NCI-H128 (cell line): ENCODE results near the gene FBXL14.
"Not testable (repeated sequence)": the region's sequence is repeated elsewhere in the genome, so short reads cannot be mapped to it uniquely, and the experiment has no call there.

Source experiments
- DNase-seq: peaks from one replicate; lab custom pipeline; 2025; ENCODE audit not compliant: unreplicated experiment; lab: John Stamatoyannopoulos, UW

FBXL14 gene

GRCh38 chr12:1574865-1575259, 19.5 kb downstream of the FBXL14 start:
- no peak for DNase-seq

DNA sequence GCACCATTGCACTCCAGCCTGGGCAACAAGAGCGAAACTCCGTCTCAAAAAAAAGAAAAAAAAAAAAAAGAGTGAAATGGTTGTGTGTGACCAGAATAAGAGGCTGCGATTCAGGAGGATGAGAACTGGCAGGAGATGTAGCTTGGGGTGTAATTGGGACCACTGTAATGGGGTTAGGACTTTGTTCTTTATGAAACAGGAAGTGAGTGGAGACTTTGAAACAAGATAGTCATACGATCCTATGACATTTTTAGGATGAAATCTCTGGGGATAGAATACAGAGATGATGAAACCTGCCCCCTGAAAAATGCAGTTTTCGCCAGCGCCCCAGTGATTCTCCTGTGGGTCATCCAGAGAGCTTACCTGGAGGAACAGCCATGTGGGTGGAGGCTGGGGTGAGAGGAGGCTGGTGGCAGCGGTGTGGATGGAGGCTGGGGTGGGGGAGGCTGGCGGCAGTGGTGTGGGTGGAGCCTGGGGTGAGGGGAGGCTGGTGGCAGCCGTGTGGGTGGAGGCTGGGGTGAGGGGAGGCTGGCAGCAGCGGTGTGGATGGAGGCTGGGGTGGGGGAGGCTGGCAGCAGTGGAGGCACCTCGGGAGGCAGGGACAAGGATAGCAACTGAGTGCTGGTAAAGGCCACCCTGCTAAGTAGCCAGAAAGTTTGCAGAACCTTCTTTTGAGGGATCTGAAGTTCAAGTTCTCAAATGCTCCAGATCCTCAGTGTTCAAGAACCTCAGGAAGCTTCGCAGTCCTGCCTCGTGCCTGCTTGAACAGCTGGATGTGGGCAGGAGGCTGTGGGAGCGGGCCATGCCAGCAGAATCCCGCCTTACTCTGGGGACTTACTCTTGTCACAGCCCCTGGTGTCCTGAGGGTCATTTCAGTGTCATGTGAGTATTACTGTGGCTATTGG, 20.2 kb downstream of the FBXL14 start:
- DNase-seq, result no peak

DNA sequence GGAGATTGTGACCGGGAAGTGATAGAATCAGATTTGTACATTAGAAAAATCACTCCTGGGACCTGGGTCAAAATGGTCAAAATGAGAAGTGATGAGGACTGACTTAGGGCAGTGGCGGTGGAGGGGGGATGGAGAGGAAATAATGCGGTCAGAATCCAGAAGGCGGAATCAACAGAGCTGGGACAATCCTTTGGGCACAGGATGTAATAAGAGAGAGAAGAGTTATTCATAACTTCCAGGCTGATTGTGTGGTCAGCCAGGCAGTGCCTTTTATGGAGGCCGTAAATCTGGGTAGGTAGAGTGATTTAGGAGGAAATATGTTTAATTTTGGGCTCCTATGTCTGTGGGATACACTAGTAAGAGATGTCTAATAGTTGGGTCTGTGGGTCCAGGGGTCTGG, 21.6 kb downstream of the FBXL14 start:
- no peak for DNase-seq

DNA sequence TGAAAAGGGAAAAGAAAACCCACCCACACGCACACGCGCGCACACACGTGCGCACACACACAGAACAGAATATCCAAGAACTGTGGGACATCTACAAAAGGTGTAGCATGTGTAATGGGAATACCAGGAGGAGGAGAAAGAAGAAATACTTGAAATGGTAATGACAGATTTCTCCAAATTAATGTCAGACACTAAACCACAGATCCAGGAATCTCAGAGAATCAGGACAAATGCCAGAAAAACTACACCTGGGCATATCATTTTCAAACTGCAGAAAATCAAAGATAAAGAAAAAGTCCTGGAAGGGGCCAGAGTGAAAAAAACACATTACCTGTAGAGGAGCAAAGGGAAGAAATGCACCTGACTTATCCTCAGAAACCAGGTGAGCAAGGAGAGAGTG, 26.5 kb downstream of the FBXL14 start:
- no peak for DNase-seq

DNA sequence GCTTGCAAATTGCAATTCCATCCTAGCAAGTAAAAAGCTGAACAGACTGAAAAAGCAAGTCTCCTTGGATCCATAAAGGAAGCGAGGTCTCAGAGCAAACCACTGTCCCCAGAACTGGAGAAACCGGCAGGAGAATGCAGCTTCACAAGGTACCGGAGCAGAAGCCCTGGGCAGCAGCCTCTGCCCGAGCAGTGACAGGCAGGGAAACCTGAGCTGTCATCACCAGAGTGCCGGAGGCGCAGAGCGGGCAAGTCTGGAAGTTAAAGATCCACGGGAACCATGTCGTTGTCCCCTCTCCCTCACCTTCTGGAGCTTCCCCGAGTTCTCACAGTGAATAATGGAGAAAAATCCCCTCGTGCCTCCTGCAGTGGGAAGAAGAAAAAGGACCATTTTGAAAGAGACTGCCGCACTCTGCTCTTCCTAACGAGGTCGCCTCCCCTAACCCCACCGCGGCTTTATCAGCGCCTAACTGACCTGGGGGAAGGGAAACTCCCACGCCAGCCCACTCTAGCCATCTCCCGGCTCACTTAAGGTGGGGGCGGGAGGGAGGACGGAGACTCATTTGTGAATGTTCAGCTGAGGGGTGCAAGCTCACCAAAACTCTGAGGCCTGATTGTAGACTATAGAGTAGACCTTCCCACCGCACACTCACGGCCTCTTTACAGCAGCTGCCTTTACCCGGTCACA, 27.8 kb downstream of the FBXL14 start:
- no peak for DNase-seq

- no peak for DNase-seq
Observed at GRCh38 chr12:1565172-1565571, 29.2 kb downstream of the FBXL14 start.

DNA sequence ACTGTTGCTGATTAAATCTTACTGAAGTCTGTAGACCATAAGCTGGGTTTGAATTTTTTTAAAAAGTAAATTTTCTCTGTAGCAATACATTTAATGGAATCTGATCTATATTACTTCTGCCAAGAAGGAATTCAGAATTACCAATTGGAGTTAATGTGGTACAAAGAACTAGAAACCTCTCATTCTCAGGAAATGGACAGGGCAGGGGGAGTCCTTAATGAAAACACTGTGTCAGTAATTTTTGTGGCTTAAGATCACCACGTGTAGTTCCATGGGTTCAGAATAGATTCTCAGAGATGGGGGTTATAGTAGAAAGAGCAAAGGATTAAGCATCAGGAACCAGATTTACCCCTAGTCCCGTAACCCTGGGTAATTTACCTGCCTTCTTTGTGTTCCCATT, 30.3 kb downstream of the FBXL14 start:
- DNase-seq, result no peak

DNA sequence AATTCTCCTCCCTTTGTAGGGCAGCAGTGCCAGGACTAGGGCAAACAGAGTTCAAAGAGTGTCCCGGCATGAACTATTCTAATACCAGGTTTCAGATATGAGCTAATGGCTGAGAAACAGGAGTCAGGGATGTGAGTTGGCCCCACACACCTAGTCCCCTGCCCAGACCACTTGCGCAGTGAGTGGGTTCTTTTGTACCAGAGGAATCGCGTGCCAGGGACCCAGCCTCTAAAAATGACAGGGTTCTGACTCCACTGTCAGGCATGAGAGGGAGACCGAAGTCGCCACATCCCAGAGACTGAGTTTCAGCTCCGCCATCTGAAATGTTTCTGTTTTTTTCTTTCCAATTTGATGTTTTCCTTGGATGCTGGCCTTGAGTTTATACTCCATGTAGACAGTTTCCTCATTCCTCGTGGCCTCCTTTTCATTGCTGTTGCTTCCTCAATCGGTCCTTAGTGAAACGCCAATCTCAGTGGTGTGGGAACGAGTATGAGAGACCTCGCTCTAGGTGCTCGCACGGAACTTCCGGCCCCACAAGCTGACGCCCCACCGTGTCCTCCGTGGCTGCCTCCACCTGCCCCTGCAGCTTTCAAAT, 31.5 kb downstream of the FBXL14 start:
- DNase-seq, result no peak

DNA sequence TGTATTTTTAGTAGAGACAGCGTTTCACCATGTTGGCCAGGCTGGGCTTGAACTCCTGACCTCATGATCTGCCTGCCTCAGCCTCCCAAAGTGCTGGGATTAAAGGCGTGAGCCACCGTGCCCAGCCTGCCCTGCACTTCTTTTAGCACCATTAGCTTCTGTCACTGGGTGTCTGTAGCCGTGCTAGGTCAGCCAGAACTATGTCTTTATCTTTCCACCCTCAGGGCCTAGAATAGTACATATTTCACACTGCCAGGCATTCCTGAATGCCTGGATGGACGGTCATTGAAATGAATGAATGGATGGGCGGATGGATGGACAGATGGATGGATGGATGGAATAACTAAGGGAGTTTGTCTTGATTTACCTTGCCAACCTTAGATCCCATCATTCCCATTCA, 33.7 kb downstream of the FBXL14 start:
- no peak for DNase-seq

DNA sequence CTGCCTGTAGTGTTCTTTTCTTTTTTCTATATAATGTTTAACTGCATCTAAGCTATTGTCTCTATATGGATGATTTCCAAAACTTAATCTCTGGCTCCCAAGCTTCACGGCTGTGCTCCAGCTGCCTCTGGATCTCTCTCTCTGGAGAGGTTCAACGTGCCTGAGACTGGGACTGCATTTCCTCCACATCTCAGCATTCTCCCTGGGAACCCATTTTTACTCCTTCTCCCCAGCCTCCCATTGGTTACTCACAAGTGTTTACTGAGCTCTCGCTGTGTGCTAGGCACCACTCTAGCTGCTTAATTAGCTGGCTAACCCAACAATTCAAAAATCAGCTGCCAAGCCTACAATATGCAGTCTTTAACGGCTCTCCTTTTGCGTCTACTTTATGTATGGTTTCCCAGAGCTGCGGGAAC, 34.7 kb downstream of the FBXL14 start:
- peak; percentile 24 for DNase-seq

DNA sequence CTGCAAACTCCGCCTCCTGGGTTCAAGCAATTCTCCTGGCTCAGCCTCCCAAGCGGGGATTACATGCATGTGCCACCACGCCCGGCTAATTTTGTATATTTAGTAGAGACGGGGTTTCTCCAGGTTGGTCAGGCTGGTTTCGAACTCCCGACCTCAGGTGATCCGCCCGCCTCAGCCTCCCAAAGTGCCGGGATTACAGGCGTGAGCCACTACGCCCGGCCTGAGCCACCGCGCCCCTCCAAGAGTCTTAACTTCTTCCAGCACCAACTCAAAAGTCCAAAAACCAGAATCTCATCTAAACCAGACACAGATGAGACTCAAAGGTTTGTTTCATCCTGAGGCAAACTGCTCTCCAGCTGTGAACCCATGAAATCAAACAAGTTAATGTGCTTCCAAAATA, 36.3 kb downstream of the FBXL14 start:
- DNase-seq, result not testable (repeated sequence)

DNA sequence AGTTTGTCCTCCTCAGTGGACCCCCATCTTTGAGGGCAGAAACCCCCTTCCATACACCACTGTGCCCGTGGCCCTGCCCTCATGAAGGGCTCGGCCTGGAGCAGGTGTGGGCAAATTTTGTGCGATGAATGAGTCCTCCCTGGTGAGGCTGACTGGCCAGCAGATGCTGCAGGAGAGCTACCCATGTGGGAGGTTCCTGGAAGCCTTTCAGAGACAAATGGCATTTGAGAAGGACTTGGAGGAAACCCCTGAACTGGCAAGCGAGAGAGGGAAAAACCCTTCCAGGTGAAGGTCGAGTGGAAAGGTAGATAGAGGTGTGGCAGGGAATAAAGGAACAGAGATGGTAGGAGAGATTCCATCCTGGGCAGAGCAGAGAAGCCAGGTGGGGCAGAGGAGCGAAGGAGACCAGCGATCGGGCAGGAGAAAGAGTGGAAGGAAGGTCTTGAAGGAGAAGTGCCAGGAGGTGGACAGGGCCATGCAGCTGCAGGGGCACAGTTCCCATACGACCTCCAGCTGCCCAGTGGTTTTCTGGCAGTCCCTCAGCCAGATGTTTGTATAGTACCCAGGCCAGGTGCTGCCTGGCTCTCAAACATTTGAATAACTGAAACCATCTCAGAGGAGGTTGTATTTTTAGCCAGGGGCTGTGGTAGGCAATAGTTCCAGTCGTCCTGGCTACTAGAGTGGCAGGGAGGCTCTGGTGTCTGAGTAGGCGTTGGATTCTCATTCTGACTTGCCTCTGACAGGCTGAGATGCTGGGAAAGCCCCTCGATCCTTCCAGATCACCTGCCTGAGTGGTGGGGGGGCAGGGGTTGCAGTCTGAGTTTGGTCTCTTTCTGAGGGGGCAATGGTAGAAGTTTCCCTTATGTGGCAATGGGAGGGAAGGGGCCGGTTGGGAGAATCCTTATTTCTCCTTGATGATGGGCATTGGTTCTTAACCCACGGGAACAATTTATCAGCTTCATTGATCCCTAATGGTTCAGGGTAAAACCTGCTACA, 40.1 kb downstream of the FBXL14 start:
- no peak for DNase-seq

GRCh38 chr12:1553536-1553935, 40.8 kb downstream of the FBXL14 start:
- DNase-seq, result no peak

- DNase-seq, result no peak
Observed at GRCh38 chr12:1552911-1553491, 41.4 kb downstream of the FBXL14 start.

DNA sequence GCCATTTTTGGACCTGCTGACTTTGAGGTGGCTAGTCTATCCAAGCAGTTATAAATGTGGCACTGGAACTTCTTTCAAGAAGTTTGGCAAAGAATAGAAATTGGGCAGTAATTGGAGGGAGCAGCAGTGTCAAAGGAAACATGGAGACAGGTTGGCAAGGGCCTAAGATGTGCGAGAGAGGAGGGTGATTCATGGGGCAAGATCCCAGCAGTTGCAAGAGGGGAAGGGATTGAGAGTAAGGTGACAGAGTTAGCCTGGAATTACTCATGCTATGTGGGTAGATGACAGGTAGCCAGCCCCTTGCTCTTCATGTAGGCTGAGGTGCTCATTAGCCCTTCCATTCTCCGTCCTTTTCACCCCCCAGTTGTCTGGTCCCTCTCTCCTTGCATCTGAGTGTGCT, 42.2 kb downstream of the FBXL14 start:
- DNase-seq, result no peak

GRCh38 chr12:1551496-1551895, 42.9 kb downstream of the FBXL14 start:
- no peak for DNase-seq

- DNase-seq, result no peak
Observed at GRCh38 chr12:1546931-1547640, 47.3 kb downstream of the FBXL14 start.

DNA sequence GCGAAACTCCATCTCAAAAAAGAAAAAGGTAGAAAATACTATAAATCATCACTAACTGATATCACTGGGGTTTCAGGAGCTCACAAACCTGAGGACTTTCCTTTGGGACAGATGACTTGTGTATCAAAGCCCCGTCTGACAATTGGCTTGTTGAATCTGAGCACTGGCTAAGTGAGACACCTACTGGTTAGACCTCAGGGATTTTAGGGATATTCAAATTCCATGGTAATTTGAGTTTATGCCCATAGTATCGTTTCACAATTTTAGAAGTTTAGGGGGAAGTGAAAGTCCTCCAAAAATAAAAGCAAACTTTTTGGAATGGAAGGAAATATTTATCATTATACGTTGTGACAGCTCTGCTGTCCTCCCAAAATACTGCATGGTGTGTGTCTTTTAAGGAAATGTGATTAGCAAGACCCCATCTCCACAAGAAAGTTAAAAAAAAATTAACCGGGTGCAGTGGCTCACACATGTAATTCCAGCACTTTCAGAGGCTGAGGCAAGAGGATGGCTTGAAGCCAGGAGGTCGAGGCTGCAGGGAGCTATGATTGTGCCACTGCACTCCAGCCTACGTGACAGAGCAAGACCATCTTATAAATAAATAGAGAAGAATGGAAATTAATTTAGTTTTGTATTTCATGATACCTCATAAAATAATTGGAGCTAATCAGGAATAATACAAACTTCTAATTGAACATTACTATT, 49.2 kb downstream of the FBXL14 start:
- no peak for DNase-seq

DNA sequence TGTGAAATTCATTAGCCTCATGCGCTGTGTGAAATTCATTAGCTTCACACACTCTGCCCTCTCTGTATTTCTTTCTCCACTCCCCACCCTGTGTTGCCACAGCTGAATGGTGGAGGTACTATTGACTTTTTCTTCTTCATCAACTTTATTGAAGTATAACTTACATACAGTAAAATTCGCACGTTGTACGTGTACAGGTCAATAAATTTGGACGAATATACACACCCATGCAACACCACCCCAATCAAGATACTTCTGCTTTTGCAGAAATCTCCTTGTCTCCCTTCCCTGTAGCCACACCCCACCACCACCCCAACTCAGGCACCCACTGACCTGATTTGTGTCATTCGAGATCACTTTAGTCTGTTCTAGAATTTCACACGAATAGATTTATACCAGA, 51.8 kb downstream of the FBXL14 start:
- no peak for DNase-seq
